Left renal cortex interstitium (tissue), 4 donors: ENCODE measurements around the gene FRMD6. TPM values are rescaled to one million over a fixed set of nuclear protein-coding genes. Genes with fewer than 3 reads are reported as not detected.
"Not testable (repeated sequence)": the region's sequence is repeated elsewhere in the genome, so short reads cannot be mapped to it uniquely, and the experiment has no call there.

Experiments used
- DNase-seq, 4 donors: peaks; one replicate each; pipeline ENCODE4 v3.0.0-alpha.2; 2013; ENCODE audit warnings: low read depth in 4 of 4, low spot score in 2 of 4, missing footprints in 1 of 4
- polyA plus RNA-seq, 4 donors: library from polyadenylated mRNA; unstranded; fragments of 120-200 nt; gene quantifications; one replicate each; pipeline ENCODE4 v1.2.1, GENCODE V29; 2013; ENCODE audit not compliant: insufficient read length in 4 of 4

Gene FRMD6
- polyA plus RNA-seq, 4 donors = 17.9 to 21.3 (median 19.6) TPM

DNA sequence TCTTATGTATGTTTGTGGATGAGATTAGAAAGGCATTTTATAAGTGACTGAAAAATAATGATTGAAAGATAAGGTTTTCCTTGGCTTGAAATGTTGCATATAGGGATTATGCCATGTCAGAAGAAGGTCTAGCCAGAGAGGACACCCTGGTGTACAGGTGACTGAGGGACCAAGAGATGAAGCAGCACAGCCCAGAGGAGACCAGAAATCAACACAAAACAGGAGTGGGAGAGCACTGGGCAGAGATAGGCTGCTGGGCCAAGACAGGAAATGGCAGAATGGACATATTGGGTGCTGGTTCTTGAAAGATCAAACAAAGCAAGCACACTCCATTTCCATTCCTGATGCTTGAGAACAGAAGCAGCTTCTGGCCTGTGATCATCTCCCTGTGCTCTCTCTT, 24.4 kb upstream of the FRMD6 start:
- DNase-seq = no peak

DNA sequence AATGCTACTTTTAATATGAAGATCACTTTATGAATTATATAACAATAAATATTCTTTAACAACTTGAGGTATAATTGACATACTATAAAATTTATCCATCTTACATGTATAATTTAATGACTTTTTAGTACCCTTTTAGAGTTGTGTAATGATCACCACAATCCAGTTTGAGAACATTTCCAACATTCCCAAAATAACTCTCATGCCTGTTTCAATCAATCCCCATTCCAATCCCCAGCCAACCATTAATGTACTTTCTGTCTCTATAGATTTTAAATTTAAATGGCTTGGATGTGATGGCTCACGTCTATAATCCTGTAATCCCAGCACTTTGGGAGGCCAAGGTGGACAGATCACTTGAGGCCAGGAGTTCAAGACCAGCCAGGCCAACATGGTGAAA, 23.5 kb upstream of the FRMD6 start:
- DNase-seq = no peak

DNA sequence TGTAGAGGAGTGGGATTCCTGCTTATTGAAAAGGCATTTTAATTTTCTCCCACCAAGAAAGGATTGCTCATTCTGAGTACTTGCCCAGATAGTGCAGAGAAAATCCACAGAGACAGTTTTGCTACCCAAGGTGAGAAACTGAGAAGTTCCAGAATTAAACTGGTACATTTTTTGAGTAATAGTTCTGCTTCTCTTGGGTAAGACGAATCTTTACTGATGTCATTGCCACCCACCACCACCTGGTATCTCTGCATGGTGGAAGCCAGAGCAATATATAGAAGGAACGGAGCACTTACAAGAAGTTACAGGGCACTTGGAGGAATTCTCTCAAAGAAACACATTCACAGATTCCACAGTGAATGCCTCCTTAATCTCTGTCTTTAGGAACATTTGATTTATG, 20.7 kb upstream of the FRMD6 start:
- DNase-seq = no peak

DNA sequence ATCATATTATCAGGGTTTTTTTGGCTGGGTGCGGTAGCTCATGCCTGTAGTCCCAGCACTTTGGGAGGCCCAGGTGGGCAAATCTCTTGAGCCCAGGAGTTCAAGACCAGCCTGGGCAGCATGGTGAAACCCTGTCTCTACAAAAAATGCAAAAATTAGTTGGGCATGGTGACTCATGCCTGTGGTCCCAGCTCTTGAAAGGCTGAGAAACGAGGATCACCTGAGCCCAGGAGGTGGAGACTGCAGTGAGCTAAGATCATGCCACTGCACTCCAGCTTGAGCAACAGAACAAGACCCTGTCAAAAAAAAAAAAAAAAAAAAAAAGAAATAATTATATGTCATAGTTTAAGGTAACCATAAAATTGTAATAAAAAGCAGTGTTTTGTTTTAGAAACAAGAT, 18.4 kb upstream of the FRMD6 start:
- not testable (repeated sequence) for DNase-seq

DNA sequence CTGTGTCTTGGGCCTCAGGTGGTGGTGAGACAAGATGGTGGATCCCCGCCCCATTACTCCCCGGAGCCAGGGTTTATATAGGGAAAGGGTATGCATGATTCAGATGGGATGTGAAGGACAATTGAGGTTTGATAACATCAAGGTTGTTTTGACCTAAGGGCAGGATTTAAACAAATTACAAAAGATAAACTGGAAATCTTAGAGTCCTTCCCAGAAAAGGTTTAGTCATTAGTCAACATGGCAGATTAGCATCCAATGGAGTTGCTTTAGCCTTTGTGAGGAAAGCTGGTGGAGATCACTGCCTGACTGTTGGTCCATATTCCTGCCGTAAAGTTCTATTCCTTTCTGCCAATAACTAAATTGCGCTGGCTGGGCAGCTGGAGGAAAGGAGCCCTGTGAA, 15.6 kb upstream of the FRMD6 start:
- DNase-seq = no peak

DNA sequence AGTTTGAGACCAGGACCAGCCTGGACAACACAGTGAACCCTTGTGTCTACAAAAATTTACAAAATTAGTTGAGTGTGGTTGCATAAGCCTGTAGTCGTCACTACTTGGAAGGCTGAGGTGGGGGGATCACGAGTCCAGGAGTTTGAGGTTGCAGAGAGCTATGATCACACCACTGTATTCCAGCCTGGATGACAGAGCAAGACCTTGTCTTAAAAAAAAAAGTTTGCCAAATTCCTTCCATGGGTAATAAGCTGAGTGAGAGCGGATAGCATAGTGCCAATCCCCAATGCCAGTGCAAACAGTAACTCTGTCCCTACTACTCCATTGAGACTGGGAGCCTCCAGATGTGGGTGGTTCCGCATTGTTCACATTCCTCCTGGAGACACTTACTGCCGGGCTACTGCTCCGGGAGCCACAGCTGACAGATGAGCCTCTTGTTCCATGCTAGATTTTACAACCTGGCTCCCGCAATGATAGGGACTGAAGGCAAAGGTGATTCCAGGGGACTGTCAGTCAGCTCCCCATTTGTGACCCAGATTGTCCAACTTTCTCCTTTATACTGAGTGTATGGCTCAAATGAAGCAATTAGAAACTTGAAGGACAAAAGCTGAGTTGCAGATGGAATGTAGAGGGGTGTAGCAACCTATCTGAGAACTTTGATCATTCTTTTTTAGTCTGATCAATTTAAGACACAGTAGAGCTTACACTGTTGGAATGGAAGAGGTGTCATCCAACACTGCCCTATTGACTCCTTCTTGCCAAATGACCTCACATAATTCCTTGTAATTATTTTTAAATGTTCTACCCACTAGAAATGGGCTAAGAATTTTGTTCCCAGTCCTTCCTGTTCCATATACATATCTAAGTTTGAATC, 13.4 kb upstream of the FRMD6 start:
- no peak for DNase-seq

DNA sequence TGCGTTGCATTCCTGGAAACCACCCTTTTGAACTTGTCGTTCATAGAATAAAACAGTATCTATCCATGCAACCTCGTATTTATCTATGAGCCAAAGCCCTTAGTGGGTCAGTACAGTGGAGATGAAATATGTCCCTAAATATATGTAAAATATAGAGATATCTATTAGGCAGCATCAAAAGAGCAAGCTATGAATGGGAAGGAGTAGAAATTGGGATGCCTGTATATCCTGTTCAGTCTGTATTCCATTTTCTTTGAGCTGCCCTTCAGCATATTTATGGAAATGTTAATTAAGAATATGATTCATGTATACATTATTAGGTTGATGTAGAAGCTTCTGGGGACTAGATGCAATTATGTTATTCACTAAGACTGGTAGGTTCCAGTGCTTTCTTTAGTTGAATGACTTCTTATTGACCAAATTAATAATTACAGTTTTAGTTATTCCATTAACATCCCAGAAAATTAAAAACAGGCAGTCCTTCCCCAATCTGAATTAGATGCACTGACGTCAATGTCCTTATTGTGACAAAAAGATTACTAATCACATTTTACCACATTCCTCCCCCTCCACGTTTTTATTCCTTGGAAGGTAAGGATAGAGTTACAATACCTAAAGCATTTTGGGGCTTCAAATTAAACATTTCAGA, 11.9 kb upstream of the FRMD6 start:
- no peak for DNase-seq

DNA sequence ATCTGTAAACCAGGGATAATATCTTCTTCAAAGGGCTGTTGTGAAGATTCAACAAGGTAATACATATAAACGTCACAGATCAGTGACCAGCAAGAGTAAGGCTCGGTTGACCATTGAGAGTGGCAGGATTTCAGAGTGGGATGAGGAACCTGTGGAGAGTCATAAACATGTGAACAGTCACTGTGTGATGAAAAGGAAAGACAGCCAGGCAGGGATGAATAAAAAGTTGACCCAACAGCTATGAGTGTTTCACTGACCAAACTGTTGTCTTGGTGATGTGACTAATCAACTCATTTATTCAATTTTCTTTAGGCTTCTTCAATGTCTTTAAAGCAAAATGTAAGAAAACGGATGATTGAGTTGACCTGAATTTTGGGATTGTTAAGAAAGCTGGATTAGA, 8.6 kb upstream of the FRMD6 start:
- no peak for DNase-seq

DNA sequence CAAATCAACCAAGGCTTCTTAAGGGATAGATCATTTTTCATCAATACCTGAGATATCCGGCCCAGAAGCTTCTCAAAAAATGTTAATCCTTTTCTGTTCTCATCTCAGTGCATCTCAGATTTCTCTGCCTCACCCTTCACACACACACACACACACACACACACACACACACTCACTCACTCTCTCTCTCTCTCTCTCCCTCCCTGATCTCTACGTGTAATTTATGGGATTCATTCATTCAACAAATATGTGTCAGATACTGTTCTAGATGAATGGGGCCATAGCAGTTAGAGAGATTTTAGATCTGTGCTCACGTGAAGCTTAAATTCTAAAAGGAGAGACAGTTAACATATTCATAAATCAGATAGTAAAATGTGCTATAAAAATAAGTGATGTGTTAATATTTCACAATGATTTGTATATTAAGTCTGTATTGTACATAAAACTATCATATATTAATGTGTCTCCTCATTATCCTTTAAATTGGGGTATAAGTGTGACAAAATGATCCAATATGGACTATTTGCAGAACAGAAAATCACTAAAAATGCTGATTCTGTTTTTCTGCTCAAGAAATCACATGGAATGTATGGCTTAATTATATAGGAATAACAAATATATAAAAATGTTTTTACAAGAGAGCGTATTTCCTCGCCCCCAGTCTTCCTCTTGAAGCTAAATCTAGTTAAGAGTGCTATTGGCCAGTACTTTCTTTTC, 7.3 kb upstream of the FRMD6 start:
- DNase-seq = no peak

DNA sequence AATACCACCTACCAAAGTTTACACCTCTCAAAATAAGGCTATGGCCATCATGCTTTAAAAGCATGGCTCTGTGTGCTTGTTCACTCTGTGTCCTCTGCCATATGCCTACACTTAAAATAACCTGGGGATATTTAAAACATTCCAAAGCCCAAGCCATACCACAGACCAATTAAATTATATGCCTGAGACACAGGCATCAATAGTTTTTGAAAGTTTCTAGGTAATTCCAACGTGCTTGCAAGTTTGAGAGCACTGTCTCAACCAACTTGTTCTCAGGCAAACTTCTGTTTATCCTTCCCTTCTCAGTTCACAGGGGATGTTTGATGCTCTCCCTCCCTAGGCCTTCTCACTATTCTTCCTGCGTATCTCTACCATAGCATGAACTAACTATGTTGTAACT, 3.4 kb upstream of the FRMD6 start:
- DNase-seq = no peak

DNA sequence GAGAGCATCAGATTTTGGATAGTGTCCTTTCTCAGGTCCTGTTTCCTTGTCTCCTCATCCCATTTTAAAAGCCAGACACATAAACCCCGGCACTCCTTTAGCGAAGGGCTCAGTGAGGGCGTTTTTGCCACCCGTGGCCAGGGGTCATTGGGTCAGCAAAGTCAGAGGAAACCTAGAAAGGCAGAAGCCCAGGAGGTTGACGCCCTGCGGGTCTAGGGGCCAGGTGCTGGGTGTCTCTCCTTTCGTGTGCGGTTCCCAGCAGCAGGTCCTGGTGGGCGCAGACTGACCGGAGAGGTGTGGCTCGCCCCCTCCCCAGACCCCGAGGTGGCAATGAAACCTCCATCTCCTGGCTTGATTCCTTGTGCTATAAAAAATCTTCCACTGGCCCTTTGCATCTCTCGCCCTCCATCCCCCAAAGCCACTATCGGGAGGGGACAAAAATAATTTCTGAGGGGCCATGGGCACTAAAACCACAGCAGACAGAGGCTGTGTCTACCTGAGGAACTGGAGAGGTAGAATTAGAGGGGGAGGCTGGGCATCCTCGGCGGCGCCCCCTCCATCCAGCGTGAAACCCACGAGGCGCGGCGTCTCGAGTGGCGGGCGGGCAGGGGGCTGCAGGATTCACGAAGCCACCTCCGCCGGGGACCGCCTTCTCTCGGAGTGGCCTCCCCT, 858 bp upstream of the FRMD6 start:
- DNase-seq = no peak

DNA sequence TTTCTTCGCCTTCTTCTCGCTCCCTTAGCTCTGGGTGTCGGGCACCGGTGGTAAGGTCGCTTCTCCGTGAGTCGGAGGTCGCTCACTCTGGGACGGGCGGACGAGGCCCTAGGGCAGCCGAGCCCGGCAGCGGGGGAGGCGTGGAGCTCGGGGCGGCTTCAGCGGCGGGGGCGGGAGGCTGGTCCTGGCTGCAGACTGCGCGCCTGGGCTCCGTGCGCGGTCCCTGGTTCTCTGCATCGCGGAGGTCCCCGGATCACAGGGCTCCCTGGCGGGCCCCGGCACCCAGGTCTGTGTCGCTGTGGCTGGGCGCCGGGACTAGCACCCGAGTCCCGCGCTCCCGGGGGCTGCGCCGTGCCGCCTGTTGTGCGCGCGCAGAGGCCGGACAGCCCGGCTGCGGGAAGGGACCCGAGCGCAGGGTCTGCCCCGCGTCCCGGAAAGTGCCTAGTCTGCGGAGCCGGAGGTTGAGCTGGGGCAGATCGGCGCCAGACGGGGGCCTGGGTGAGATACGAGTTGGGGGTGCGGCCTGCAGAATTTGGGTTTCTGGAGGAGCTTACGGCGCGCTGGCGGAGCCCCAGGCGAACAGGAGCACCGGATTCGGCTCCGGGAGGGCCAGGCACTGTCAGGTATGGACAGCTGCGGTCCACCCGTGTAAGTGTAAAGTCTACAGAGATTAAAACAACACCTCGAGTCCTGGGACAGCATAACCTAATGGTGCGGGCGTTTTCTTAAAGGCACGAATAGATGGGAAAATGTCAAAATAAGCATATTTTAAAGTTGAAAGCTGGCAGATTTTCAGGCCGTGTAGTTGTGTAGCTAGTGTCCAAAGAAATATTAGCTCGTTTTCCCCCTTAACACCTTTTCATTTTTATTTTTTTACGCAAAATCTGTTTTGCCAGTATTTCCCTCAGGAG, 713 bp downstream of the FRMD6 start:
- DNase-seq = peak in 1 of 4 donors; percentile 67

DNA sequence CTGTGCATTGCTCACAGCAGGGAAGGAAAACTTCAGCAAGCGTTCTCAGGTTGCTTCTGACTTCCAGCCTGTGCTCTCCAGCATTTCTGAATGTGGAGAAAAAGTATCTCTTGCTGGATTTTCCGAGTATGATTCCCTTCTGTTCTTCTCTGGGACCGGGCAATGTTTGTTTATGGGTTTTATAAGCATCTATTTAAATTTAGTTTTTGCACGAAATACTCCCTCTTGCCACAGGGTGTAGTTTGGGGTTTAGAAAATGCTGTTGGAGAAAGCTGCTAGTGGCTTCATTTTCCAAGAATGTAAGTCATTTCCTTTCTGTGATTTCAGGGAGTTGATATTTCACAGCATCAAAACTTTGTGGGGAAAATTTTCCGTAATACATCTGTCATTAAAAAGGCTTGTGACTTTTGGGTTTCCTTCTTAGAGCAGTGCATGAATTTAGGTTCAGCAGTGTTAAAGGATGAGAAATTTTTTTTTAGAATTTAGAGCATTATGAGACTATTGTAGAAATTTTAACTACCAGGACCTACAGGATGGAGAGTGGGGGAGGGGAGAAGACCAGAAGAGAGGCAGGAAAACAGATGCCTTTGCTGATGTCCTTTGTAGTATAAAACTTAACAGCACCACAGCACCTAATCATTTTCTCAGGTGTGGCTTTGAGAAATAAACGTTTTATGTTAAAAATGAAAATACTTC, 1.5 kb downstream of the FRMD6 start:
- DNase-seq = peak in 3 of 4 donors; percentile 46 to 75 (median 58)

DNA sequence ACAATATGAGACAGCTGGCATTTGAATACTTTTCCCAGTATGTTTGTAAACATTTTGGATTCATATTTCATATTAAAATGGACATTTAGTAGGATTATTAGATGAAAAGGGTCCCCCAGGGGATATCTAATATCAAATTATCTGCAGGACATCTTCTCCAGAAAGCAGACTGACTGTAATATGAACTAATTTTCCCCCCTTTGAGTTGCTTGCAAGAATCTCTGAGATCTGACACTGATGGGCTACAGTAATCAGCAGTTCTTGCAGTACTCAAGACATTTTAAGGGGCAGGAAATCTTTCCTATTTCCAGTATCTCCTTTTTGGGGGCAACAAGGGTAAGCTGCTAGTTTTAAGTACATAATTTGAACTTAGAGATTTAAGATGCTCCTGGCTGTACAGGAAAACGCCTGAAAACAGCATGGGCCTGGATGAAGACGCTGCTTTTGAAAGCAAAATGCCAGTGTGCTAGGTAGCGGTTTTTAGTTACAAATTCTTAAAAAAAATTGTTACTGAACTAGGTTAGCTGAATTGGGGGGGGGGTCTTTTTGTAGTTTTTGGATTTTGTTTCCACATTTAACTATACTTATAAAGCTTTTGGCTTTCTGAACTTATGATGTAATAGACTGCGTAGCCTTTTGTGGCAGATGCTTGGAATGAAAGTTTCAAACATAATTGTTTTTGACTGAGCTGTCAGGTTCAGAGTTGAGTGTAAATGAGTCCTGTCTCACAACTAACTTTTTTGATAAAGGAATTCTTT, 2.2 kb downstream of the FRMD6 start:
- no peak for DNase-seq

DNA sequence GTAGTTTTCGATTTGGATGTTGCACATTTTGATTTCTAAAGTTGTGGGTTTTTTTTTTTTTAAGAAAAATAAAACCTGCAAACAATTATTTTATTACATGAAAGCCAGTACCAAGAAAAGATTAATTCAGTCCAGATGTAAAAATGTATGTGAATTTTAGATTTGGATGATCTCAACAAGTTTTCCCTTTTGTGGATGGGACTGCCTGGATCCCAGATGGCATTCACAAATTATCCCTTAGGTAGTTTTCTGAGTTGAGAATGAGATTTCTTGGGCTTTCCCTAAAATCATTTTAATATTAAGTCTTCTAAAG, 2.8 kb downstream of the FRMD6 start:
- DNase-seq = no peak

DNA sequence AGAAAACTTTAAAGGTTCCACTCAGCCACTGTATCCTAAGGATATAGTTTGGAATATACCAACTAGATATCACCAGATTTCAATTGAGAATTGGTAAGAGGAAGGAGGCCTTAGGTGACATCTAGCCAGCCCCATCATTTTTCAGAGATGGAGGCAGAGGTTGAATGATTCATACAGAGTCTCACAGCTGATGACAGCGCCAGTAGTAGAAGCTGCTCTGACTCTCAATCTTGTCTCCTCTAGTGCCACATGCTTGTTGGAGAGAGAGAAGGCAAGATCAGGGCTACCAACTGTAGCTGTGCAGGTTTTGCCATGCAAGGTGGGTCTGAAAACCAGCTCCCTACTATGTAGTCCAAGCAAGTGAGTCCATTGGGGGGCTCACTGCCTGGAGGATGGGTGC, 6.1 kb downstream of the FRMD6 start:
- no peak for DNase-seq

DNA sequence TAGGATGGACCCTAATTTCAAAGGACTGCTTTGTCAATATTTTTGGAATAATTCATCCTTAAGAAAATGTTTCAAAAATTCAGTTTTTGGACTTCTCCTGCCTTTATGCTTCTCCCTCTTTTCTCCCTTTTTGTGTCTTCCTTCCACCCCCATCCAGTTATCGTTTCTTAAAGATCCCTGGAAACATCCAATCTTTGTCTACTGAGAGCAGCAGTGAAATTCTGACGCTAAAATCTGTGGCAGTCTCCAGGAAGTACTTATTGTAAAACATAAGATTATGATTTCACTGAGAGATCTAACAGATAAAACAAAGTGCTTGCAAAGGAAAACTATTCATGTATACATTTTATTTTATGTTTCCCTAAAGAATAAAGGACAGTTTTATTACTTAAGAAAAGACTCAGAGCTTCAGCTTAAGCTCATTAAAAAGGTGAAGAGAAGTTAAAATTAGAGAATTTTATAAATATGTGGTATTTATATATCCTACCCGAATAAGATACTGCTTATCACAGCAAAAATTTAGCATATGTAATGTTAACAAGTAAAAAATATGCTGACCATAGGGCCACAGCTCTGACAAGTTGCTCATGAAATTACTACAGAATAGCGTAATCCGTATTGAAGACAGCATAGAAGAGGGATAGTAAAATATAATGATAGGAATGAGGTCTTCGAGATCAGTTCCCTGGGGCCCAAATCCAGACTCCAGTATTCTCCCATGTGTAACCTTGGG, 6.9 kb downstream of the FRMD6 start:
- DNase-seq = no peak

DNA sequence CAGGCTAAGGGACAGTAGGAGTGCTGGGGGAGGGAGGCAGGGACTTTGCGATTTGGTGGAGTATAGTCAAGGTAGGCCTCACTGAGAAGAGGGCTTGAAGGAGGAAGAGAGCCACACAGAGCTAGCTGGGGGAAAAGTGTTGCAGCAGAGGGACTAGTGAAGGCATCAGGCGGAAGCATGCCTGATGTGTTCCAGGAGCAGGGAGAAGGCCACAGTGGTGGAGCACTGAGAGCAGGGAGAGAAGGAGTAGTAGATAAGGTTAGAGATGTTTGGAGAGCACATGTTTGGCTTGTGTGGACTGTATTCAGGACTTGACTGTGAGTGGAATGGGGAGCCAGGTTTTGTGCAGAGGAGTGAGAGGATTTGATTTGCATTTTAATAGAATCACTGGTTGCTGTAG, 9.0 kb downstream of the FRMD6 start:
- no peak for DNase-seq
